K562 (cell line): ENCODE data around the gene NEDD8. TPM values are rescaled to one million over a fixed set of nuclear protein-coding genes. Genes with fewer than 3 reads are reported as not detected.
A peak's percentile ranks its signal among the peaks of the same experiment; 100 is the strongest.

Experiments used
- ATAC-seq: fragments of 200-7000 bp; cut with Tn5 transposase; 3 replicates; pipeline ENCODE4 v1.9.1; 2020; ENCODE audit warnings: moderate library complexity
- BruUV-seq: library from RNA; stranded (reverse); fragments of 400-500 nt; replicated peaks from 2 replicates; lab custom pipeline; 2021; lab: Mats Ljungman, UMichigan
- CTCF ChIA-PET: fragments of 300-600 bp; formaldehyde crosslinking; extraction: SDS; loops from one replicate; lab custom pipeline; 2021; ENCODE audit warnings: low intra/inter-chr PET ratio; lab: Yijun Ruan, JAX
- POLR2A ChIA-PET: fragments of 300-600, 350-650 bp; sonication (Branson Sonifier 250); formaldehyde crosslinking; extraction: SDS; loops from one replicate; lab custom pipeline; 2021; ENCODE audit warnings: antibody characterized with exemption, inconsistent platforms; lab: Yijun Ruan, JAX
- DNase-seq, 4 experiments: peaks; one replicate each; pipeline versions ENCODE4 v3.0.0 to v3.0.0-alpha.2; 2011 to 2018; ENCODE audit warnings: low spot score in 3 of 4, mixed read lengths in 3 of 4; ENCODE audit errors: extremely low read depth in 1 of 4
- FAIRE-seq: peaks from 2 replicates; lab custom pipeline; 2011; peaks lifted over from hg19 to GRCh38; lab: Jason Lieb, UNC
- H2AFZ ChIP-seq: 2 replicates; pipeline ENCODE4 v1.6.0; 2011; ENCODE audit warnings: low read depth, low read length, control low read depth, inconsistent platforms
- H3K27ac ChIP-seq: fragments of 200-600 bp; 3 replicates; pipeline ENCODE4 v1.8.0; 2011; ENCODE audit warnings: low read depth, mild to moderate bottlenecking, control low read depth, inconsistent platforms, low read length, moderate library complexity, mixed read lengths; ENCODE audit errors: extremely low read depth
- H3K27me3 ChIP-seq, 2 experiments: fragments of 300-600 bp in 1 of 2; 2 replicates in 1 of 2; 3 replicates in 1 of 2; pipeline versions ENCODE4 v1.6.0 to v1.8.0; 2011; ENCODE audit warnings: inconsistent platforms in 2 of 2, low read length in 2 of 2, mild to moderate bottlenecking in 1 of 2, mixed read lengths in 1 of 2, moderate library complexity in 1 of 2; ENCODE audit not compliant: control insufficient read depth in 2 of 2, insufficient read depth in 2 of 2
- H3K36me3 ChIP-seq: fragments of 300-600 bp; 3 replicates; pipeline ENCODE4 v1.8.0; 2011; ENCODE audit warnings: mild to moderate bottlenecking, low read length, inconsistent platforms; ENCODE audit not compliant: control insufficient read depth, insufficient read depth
- H3K4me1 ChIP-seq, 2 experiments: fragments of 200-600 bp in 1 of 2; replicated peaks in 1 of 2; 2 replicates in 1 of 2; 3 replicates in 1 of 2; pipeline versions ENCODE4 v1.5.1 to v1.8.0; 2011; ENCODE audit warnings: inconsistent platforms in 2 of 2, low read length in 2 of 2, mild to moderate bottlenecking in 1 of 2, mixed read lengths in 1 of 2, moderate library complexity in 1 of 2; ENCODE audit not compliant: control insufficient read depth in 2 of 2, insufficient read depth in 2 of 2
- H3K4me2 ChIP-seq: 2 replicates; pipeline ENCODE4 v1.6.1; 2011; ENCODE audit warnings: low read length, control low read depth, inconsistent platforms, mixed read lengths; ENCODE audit not compliant: insufficient read depth
- H3K4me3 ChIP-seq: fragments of 200-600 bp; sonication (generic), shearing (Covaris generic); 2 replicates; pipeline ENCODE4 v1.5.1; 2016; ENCODE audit warnings: control low read depth, inconsistent platforms
- H3K79me2 ChIP-seq: fragments of 200-600 bp; 3 replicates; pipeline ENCODE4 v1.8.0; 2011; ENCODE audit warnings: low read length, inconsistent platforms; ENCODE audit not compliant: control insufficient read depth, insufficient read depth
- H3K9ac ChIP-seq, 2 experiments: 2 replicates each; pipeline versions ENCODE4 v1.6.0 to v1.6.1; 2011; ENCODE audit warnings: low read depth in 2 of 2, low read length in 2 of 2, control low read depth in 1 of 2, inconsistent platforms in 1 of 2, mild to moderate bottlenecking in 1 of 2, mixed read lengths in 1 of 2; ENCODE audit not compliant: insufficient read depth in 1 of 2
- H3K9me1 ChIP-seq: one replicate; pipeline ENCODE4 v1.6.0; 2011; ENCODE audit warnings: inconsistent platforms, mild to moderate bottlenecking, low read length, moderate library complexity; ENCODE audit not compliant: control insufficient read depth, insufficient read depth
- H3K9me3 ChIP-seq: replicated peaks from 2 replicates; pipeline ENCODE4 v1.5.1; 2011; ENCODE audit warnings: low read depth, low read length, inconsistent platforms; ENCODE audit not compliant: control insufficient read depth, insufficient read depth
- H4K20me1 ChIP-seq: replicated peaks from 2 replicates; pipeline ENCODE4 v1.6.1; 2011; ENCODE audit warnings: low read length, inconsistent platforms, mixed read lengths; ENCODE audit not compliant: control insufficient read depth, insufficient read depth
- CGGBP1 ChIP-seq: fragments of 250-450 bp; sonication (Bioruptor Pico); IDR thresholded peaks from 2 replicates; pipeline ENCODE4 v1.9.0; 2021; ENCODE audit warnings: mild to moderate bottlenecking
- CTCF ChIP-seq, 3 experiments: IDR thresholded peaks in 2 of 3; conservative IDR thresholded peaks in 1 of 3; 2 replicates each; pipeline ENCODE4 v1.5.1; 2011 to 2012; ENCODE audit warnings: low read length in 3 of 3, mild to moderate bottlenecking in 3 of 3, control low read depth in 2 of 3, improper control_type of control experiment in 1 of 3, inconsistent platforms in 1 of 3, low read depth in 1 of 3, mixed read lengths in 1 of 3, moderate library complexity in 1 of 3; ENCODE audit not compliant: insufficient read depth in 2 of 3
- EP400 ChIP-seq: fragments of 450-650 bp; IDR thresholded peaks from 2 replicates; pipeline ENCODE4 v1.6.1; 2017; ENCODE audit warnings: antibody characterized with exemption, mild to moderate bottlenecking, moderate library complexity
- FOXK1 ChIP-seq: sonication (generic); formaldehyde crosslinking; IDR thresholded peaks from 2 replicates; pipeline ENCODE4 v1.8.0; 2022; ENCODE audit warnings: missing genetic modification reagents, mild to moderate bottlenecking, borderline replicate concordance
- HES1 ChIP-seq: fragments of 450-650 bp; IDR thresholded peaks from 2 replicates; pipeline ENCODE4 v1.6.1; 2016; ENCODE audit warnings: low read depth, mild to moderate bottlenecking, moderate library complexity
- NFIX ChIP-seq: fragments of 250-450 bp; sonication (Bioruptor Pico); IDR thresholded peaks from 2 replicates; pipeline ENCODE4 v1.4.0; 2020; ENCODE audit warnings: low read depth, mild to moderate bottlenecking, moderate library complexity
- NR0B1 ChIP-seq: fragments of 450-650 bp; IDR thresholded peaks from one replicate; pipeline ENCODE4 v1.6.1; 2018; ENCODE audit warnings: mild to moderate bottlenecking, moderate library complexity; ENCODE audit not compliant: partially characterized antibody
- PHF20 ChIP-seq: fragments of 450-650 bp; IDR thresholded peaks from 2 replicates; pipeline ENCODE4 v1.6.1; 2018; ENCODE audit not compliant: partially characterized antibody
- RBM25 ChIP-seq: fragments of 200-400 bp; formaldehyde crosslinking; IDR thresholded peaks from 2 replicates; pipeline ENCODE4 v1.6.1; 2018; ENCODE audit warnings: low read length, low read depth, moderate library complexity; ENCODE audit not compliant: severe bottlenecking
- SMAD2 ChIP-seq: fragments of 150-350 bp; IDR thresholded peaks from 2 replicates; pipeline ENCODE4 v1.6.1; 2014; ENCODE audit warnings: low read depth, mild to moderate bottlenecking, low read length
- XRCC4 ChIP-seq: IDR thresholded peaks from one replicate; pipeline ENCODE4 v1.6.1; 2011; ENCODE audit not compliant: insufficient read depth, insufficient read length; ENCODE audit errors: extremely low read depth
- ZBTB26 ChIP-seq: fragments of 450-650 bp; formaldehyde crosslinking; IDR thresholded peaks from 2 replicates; pipeline ENCODE4 v1.4.0; 2022; ENCODE audit warnings: missing genetic modification characterization
- ZNF639 ChIP-seq, 2 experiments: fragments of 200-800 bp in 1 of 2; sonication (Bioruptor generic) in 1 of 2; sonication (generic) in 1 of 2; formaldehyde crosslinking in 1 of 2; IDR thresholded peaks in 1 of 2; conservative IDR thresholded peaks in 1 of 2; 2 replicates each; pipeline versions ENCODE4 v1.5.0 to v1.6.1; 2016 to 2020; ENCODE audit warnings: missing compliant biosample characterization in 1 of 2, missing genetic modification characterization in 1 of 2, missing genetic modification reagents in 1 of 2
- WGBS: fragments of 100-300 bp; shearing (Covaris generic); methylation state at CpG from one replicate; pipeline ENCODE4 v1.1.6; 2016; ENCODE audit warnings: low coverage, mixed read lengths; ENCODE audit not compliant: insufficient coverage; ENCODE audit errors: missing lambda C conversion rate; 5-methylcytosine and 5-hydroxymethylcytosine counted together
- in situ Hi-C: fragments of 300-500 bp; cut with MboI; formaldehyde crosslinking; loops from 4 replicates; pipeline ENCODE4 v1.15.0; 2018; ENCODE audit warnings: inconsistent platforms, mixed read lengths
- intact Hi-C: fragments of 100-400 bp; cut with micrococcal nuclease; formaldehyde crosslinking; loops from 2 replicates; pipeline ENCODE4 v1.14.2; 2022
- polyA plus RNA-seq, 8 experiments: library from polyadenylated mRNA; depleted of rRNA in 4 of 8; stranded (reverse) in 5 of 8; unstranded in 3 of 8; fragments of >200 nt; fragmentation: Nextera tagmentation in 2 of 8; fragmentation: Illumina TruSeq in 1 of 8; extraction: Ambion mirVana in 2 of 8; extraction: Trizol in 1 of 8; gene quantifications; 2 replicates each; pipeline versions ENCODE4 v1.2.1 to v1.2.3, GENCODE V29; 2011 to 2014; ENCODE audit warnings: inconsistent platforms in 1 of 8, missing spikeins in 1 of 8
- total RNA-seq, 7 experiments: library from RNA; depleted of rRNA in 6 of 7; stranded (reverse); fragments of >200 nt in 6 of 7; fragmentation: Illumina TruSeq in 2 of 7; extraction: Trizol in 2 of 7; gene quantifications; 2 replicates each; pipeline versions ENCODE4 v1.2.1 to v1.2.3, GENCODE V29; 2011 to 2021; ENCODE audit warnings: low replicate concordance in 1 of 7

Gene NEDD8
- total and polyA plus RNA-seq, 9 of the 15 experiments (the other 6 are each of a cell fraction or from before 2014, with no cell fraction given) = 142 to 691 (median 260) TPM

GRCh38 chr14:24252289-24253124, 20.3 kb upstream of the NEDD8 start:
- H4K20me1 ChIP-seq = no peaks in the 10 kb centered on the region
- POLR2A ChIA-PET = interaction anchor here (2.0 kb wide), 1 partner anchor 10 kb away, joined by 10 read pairs; the partner anchor contains the start of gene TINF2
- no peak overlapping the region for H3K27ac ChIP-seq
- H3K27me3 ChIP-seq = no peaks in the 10 kb centered on the region
- no peak for FAIRE-seq
- in situ Hi-C loops (no loop called here), intact Hi-C loops (no loop called here)
- no peaks in the 10 kb centered on the region for H3K9me1 ChIP-seq
- H3K4me1 ChIP-seq = peaks cover 21 to 28% of the 10 kb centered on the region in 2 experiments; a peak in 4 of 5 replicates
- no TSS peak for BruUV-seq
- DNase-seq = no peak
- CTCF ChIA-PET = no interaction called here
- H2AFZ ChIP-seq = no peak overlapping the region
- peak overlapping the region in 1 of 2 experiments; percentile 17; a peak in 1 of 4 replicates for H3K9ac ChIP-seq
- H3K4me2 ChIP-seq = no peak overlapping the region
- no peaks in the 10 kb centered on the region for H3K9me3 ChIP-seq
- H3K79me2 ChIP-seq = no peaks in the 10 kb centered on the region
- H3K4me3 ChIP-seq = no peak overlapping the region
- ATAC-seq = no peak
- 59% methylated on average over 6 of the region's 11 CpGs for WGBS
- H3K36me3 ChIP-seq = no peaks in the 10 kb centered on the region; the same call in 1 of the 3 replicates
- TF ChIP-seq CTCF (IDR thresholded peaks at IDR 0.05 in 2 of 3, conservative IDR thresholded peaks at IDR 0.05 in 1 of 3; ENCODE audit: insufficient read depth in 2 of 3, low read depth in 1 of 3, low read length in 3 of 3) (no peak), FOXK1 (no peak), HES1 (no peak), XRCC4 (no peak), ZBTB26 (CRISPR knock-in tag) (no peak), EP400 (no peak), CGGBP1 (CRISPR knock-in tag) (no peak), SMAD2 (no peak), NFIX (CRISPR knock-in tag) (no peak), RBM25 (no peak), NR0B1 (no peak), ZNF639 (CRISPR knock-in tag; conservative IDR thresholded peaks at IDR 0.05 in 1 of 2, IDR thresholded peaks at IDR 0.05 in 1 of 2) (no peak), PHF20 (no peak)
